Peyer's patch (tissue), 4 donors: ENCODE data around the gene NKX2-1. TPM values are rescaled to one million over a fixed set of nuclear protein-coding genes. Genes with fewer than 3 reads are reported as not detected.
"Not testable (repeated sequence)": the region's sequence is repeated elsewhere in the genome, so short reads cannot be mapped to it uniquely, and the experiment has no call there.

Source experiments
- DNase-seq, 3 donors: peaks; one replicate each; pipeline ENCODE4 v3.0.0-alpha.2; 2017 to 2019
- H3K27ac ChIP-seq, 4 donors: fragments of 200-600 bp; sonication (generic); one replicate each; pipeline ENCODE4 v1.5.1; 2016 to 2019
- H3K27me3 ChIP-seq, 2 donors: fragments of 200-600 bp; sonication (generic); one replicate each; pipeline ENCODE4 v1.5.1; 2019
- H3K36me3 ChIP-seq, 3 donors: fragments of 200-600 bp; sonication (generic); one replicate each; pipeline ENCODE4 v1.5.1; 2016 to 2019
- H3K4me1 ChIP-seq, 4 donors: fragments of 200-600 bp; sonication (generic); one replicate each; pipeline ENCODE4 v1.5.1; 2016 to 2019
- H3K4me3 ChIP-seq, 4 donors: fragments of 200-600 bp; sonication (generic); 1 replicate in 3 of 4; 2 replicates in 1 of 4; pipeline ENCODE4 v1.5.1; 2016 to 2019; ENCODE audit warnings: mild to moderate bottlenecking in 1 of 4
- H3K9me3 ChIP-seq, 4 donors: fragments of 200-600 bp; sonication (generic); one replicate each; pipeline ENCODE4 v1.5.1; 2016 to 2019; ENCODE audit warnings: mild to moderate bottlenecking in 1 of 4
- CTCF ChIP-seq, 6 experiments: fragments of 450-650 bp in 4 of 6; fragments of 200-600 bp in 2 of 6; sonication (generic) in 1 of 6; IDR thresholded peaks; one replicate each; pipeline ENCODE4 v1.5.1; 2017 to 2019; ENCODE audit warnings: antibody characterized with exemption in 6 of 6, mild to moderate bottlenecking in 3 of 6, moderate library complexity in 1 of 6
- POLR2A ChIP-seq, 2 donors: fragments of 450-650 bp; IDR thresholded peaks; one replicate each; pipeline ENCODE4 v1.5.1; 2017; ENCODE audit warnings: antibody characterized with exemption in 2 of 2, mild to moderate bottlenecking in 2 of 2, moderate library complexity in 2 of 2
- total RNA-seq, 4 donors: library from RNA; depleted of rRNA; stranded (reverse); fragments of >200 nt; gene quantifications; one replicate each; pipeline ENCODE4 v1.1.0, GENCODE V29; 2016

The NKX2-1 gene
- total RNA-seq, 4 donors from 2014 or later, result not detected

- H3K36me3 ChIP-seq, result no peaks in the 10 kb centered on the region
- H3K9me3 ChIP-seq, result no peaks in the 10 kb centered on the region
- TF ChIP-seq CTCF (IDR thresholded peaks at IDR 0.05) (no peak), POLR2A (IDR thresholded peaks at IDR 0.05) (no peak)
- H3K27ac ChIP-seq, result no peak overlapping the region
- no peak overlapping the region for H3K4me3 ChIP-seq
- DNase-seq, result no peak
- no peaks in the 10 kb centered on the region for H3K4me1 ChIP-seq
- no peaks in the 10 kb centered on the region for H3K27me3 ChIP-seq
Observed at GRCh38 chr14:36493761-36494160, 26.3 kb downstream of the NKX2-1 start.

GRCh38 chr14:36485773-36486172 lies 34.3 kb downstream of the NKX2-1 start:
- Histone ChIP-seq H3K27me3 (no peaks in the 10 kb centered on the region), H3K27ac (no peak overlapping the region), H3K4me1 (no peaks in the 10 kb centered on the region), H3K36me3 (no peaks in the 10 kb centered on the region), H3K4me3 (no peak overlapping the region), H3K9me3 (no peaks in the 10 kb centered on the region)
- TF ChIP-seq POLR2A (IDR thresholded peaks at IDR 0.05) (no peak), CTCF (IDR thresholded peaks at IDR 0.05) (no peak)
- no peak for DNase-seq

GRCh38 chr14:36479344-36479743 lies 40.7 kb downstream of the NKX2-1 start:
- TF ChIP-seq POLR2A (IDR thresholded peaks at IDR 0.05) (no peak), CTCF (IDR thresholded peaks at IDR 0.05) (no peak)
- no peaks in the 10 kb centered on the region for H3K27me3 ChIP-seq
- no peak overlapping the region for H3K4me3 ChIP-seq
- H3K9me3 ChIP-seq, result no peaks in the 10 kb centered on the region
- DNase-seq, result no peak
- H3K4me1 ChIP-seq, result no peaks in the 10 kb centered on the region
- H3K36me3 ChIP-seq, result no peaks in the 10 kb centered on the region
- no peak overlapping the region for H3K27ac ChIP-seq

GRCh38 chr14:36478782-36479181 lies 41.2 kb downstream of the NKX2-1 start:
- no peak for DNase-seq
- H3K4me1 ChIP-seq, result no peaks in the 10 kb centered on the region
- H3K4me3 ChIP-seq, result no peak overlapping the region
- no peak overlapping the region for H3K27ac ChIP-seq
- H3K27me3 ChIP-seq, result no peaks in the 10 kb centered on the region
- H3K36me3 ChIP-seq, result no peaks in the 10 kb centered on the region
- no peak for TF ChIP-seq CTCF (IDR thresholded peaks at IDR 0.05)
- no peak for TF ChIP-seq POLR2A (IDR thresholded peaks at IDR 0.05)
- no peaks in the 10 kb centered on the region for H3K9me3 ChIP-seq

- H3K36me3 ChIP-seq, result no peaks in the 10 kb centered on the region
- H3K9me3 ChIP-seq, result no peaks in the 10 kb centered on the region
- H3K4me1 ChIP-seq, result no peaks in the 10 kb centered on the region
- no peak for TF ChIP-seq CTCF (IDR thresholded peaks at IDR 0.05)
- no peak for TF ChIP-seq POLR2A (IDR thresholded peaks at IDR 0.05)
- H3K27me3 ChIP-seq, result no peaks in the 10 kb centered on the region
- no peak overlapping the region for H3K27ac ChIP-seq
- no peak for DNase-seq
- no peak overlapping the region for H3K4me3 ChIP-seq
Observed at GRCh38 chr14:36477266-36477665, 42.8 kb downstream of the NKX2-1 start.

GRCh38 chr14:36476061-36476460 lies 44.0 kb downstream of the NKX2-1 start:
- H3K36me3 ChIP-seq, H3K27me3 ChIP-seq, H3K9me3 ChIP-seq, H3K27ac ChIP-seq, H3K4me1 ChIP-seq, DNase-seq, H3K4me3 ChIP-seq: not testable (repeated sequence)
